GM20000 (cell line): ENCODE data around the gene ST6GALNAC6.

Experiments
- DNase-seq: peaks from one replicate; pipeline ENCODE4 v3.0.0; 2012; ENCODE audit warnings: low spot score
- TF ChIP-seq, protein P1 (sequence below): IDR thresholded peaks from 2 replicates; pipeline ENCODE4 v1.5.1; 2012; ENCODE audit warnings: mild to moderate bottlenecking, control low read depth; ENCODE audit errors: extremely low read depth, missing control alignments

The ST6GALNAC6 gene, protein sequence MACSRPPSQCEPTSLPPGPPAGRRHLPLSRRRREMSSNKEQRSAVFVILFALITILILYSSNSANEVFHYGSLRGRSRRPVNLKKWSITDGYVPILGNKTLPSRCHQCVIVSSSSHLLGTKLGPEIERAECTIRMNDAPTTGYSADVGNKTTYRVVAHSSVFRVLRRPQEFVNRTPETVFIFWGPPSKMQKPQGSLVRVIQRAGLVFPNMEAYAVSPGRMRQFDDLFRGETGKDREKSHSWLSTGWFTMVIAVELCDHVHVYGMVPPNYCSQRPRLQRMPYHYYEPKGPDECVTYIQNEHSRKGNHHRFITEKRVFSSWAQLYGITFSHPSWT

DNA sequence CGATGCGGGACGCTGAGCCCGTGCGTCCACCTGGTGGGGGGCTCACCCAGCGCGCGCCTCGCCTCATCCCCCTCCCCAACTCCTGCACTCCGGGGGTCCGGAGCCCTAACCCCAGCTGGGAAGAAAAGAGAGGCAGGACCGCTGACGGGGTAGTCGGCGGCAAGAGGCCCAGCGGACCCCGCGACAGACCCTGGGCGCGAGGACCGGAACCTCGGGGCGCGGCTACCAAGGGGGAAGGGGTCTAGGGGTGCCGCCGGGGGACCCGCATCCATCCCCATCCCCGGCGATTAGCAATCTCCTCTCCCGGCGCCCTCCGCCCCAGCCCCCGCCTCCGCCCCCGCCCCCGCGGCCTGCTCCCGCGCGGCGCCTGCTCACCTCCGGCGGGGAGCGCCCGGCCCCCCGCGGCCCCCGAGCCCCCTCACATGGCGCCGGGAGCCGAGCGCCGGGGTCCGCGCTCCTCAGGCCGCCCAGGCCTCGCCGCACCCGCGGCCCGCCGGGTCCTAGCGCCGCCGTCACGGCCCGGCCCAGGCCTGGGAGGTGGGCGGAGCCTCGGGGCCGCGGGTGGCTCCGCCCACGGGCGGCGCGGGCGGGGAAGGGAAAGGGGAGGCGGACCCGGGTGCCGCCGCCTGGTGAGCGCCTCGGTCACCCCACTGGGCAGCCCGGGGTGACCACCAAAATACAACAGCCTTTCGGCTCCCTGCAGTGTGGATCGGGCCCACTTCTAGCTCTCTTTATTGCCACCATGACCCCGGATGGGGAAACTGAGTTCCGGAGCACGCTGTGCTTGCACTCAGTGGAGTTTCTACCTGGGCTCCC, at the start of gene ST6GALNAC6:
TSS of gene ST6GALNAC6 (minus strand) at position 476 of the 816 bp plus-strand sequence. CDS start 1,622 bp downstream, outside the sequence.
- TF ChIP-seq, protein P1, sequence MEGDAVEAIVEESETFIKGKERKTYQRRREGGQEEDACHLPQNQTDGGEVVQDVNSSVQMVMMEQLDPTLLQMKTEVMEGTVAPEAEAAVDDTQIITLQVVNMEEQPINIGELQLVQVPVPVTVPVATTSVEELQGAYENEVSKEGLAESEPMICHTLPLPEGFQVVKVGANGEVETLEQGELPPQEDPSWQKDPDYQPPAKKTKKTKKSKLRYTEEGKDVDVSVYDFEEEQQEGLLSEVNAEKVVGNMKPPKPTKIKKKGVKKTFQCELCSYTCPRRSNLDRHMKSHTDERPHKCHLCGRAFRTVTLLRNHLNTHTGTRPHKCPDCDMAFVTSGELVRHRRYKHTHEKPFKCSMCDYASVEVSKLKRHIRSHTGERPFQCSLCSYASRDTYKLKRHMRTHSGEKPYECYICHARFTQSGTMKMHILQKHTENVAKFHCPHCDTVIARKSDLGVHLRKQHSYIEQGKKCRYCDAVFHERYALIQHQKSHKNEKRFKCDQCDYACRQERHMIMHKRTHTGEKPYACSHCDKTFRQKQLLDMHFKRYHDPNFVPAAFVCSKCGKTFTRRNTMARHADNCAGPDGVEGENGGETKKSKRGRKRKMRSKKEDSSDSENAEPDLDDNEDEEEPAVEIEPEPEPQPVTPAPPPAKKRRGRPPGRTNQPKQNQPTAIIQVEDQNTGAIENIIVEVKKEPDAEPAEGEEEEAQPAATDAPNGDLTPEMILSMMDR, result no peak
- peak; percentile 97 for DNase-seq

DNA sequence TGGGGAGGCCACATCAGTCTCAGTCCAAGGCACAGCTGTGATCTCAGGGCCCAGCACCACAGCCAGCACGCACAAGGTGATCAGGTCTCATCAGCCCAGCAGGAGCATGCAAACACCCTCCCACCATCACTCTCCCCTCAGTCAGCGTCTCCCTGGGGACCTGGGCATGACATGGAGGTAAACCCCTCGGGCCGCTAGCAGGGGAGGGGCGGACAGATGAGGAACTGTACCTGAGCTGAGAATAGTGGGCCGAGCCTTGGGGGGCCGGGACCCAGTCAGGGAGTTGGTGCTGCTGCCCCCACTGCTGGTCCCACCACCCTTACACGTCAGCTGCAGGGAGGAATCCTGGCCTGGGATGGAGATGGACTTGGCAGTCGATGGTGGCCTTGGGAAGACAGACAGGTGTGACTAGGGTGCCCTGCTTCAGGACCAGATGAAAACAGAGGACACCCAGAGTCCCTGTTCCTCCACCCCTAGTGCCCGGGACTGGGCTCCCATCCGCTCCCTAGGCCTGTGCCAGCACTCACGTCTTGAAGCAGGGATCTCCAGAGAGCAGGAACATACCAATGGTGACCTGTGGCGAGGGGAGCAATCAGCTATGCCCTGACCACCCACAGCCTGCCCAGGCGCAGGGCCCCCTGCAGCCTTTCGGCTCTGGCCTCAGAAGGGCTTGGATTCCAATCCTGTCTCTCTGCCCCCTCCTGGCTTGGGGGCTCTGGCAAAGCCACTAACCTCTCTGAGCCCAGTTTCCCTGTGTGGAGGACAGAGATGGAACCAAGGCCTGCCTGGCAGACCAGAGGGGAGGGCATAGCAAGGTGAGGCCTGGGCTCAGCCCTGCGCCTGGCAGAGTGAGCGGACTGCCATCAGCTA, 48.7 kb upstream of the ST6GALNAC6 start:
- no peak for DNase-seq
- TF ChIP-seq, protein P1, result no peak

DNA sequence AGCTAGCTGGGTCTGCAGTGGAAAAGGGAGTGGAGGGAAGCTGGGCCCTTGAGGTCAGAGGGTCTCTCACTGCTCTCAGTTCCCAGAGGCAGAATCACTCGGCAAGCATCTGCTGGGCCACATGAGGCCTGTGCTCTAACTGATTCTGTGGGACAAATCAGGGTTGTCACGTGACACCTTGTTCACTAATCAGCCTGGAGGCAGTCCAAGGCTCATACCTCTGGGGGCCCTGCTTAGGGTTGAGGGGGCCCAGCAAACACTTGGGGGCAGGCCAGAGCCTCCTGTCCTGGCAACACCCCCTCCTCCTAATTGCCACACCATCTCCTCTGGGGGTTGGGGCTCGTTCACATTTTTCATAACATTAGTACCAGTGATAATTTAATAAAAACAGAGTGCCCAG, 47.3 kb upstream of the ST6GALNAC6 start:
- TF ChIP-seq, protein P1, result no peak
- DNase-seq, result no peak

DNA sequence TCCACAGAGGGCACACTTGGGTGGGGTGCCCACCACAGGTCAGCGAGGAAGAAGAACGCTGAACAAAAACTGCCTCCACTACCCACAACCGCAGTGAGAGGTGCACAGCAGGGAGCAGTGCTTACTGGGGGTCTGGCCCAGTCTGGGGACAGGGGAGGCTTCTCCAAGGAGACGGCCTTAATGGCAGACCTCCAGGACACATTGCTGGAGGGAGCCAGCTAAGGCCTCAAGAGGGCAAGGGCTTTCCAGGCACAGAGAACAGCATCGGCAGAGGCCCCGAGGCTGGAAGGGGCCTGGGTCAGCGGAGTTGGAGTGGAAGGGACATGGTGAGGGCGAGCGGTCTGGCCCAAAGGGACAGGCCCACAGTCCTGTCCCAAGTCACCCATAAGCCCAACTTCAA, 46.5 kb upstream of the ST6GALNAC6 start:
- TF ChIP-seq, protein P1, result no peak
- DNase-seq, result no peak

DNA sequence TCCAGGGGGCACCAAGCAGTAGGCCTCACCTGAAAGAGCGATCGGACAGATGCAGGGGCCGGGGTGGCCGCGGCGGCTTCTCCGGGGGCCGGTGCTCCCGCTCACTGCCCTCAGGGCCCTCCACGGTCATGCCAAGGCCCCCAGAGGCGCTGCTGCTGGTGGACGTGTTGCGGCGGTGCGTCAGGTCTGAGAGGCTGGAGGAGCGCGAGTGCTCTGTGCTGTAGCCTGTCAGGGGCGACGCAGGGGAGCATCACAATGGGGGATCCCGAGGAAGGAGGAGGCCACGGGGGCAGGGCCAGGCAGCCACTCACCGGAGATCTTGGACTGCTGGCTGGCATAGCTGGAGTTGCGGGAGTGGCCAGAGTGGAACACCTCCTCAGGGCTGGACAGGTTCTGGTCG, 45.9 kb upstream of the ST6GALNAC6 start:
- no peak for DNase-seq
- TF ChIP-seq, protein P1, result no peak

DNA sequence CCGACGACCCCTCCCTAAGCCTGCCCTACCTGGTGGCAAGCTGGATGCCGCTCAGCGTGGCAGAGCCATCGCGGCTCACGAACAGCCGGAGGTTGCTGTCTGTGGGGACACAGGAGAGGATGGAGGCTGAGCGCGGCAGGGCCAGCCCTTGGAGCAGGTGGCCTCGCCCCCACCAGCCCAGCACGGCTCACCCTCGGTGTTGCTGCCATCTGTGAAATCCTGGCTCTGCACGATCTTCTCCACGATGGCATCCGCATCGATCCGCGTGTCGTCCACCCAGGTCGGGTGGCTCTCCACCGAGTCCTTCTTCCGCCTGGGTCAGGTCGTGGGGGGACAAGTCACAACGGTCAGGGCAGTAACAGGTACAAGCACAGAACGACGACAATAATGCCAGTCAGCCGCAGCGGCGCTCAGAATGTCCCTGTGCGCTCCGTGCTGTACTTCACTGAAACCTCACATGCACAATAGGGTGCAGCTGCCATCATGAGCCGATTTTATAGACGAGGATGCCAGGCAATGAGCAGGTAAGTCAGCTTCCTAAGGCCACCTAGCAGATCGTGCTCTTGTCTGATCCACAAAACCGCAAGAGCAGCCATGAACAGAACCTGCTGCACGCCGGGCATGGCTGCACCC, 45.3 kb upstream of the ST6GALNAC6 start:
- no peak for DNase-seq
- TF ChIP-seq, protein P1, result no peak
